K562 (cell line): ENCODE measurements around the gene CD22. TPM values are rescaled to one million over a fixed set of nuclear protein-coding genes. Genes with fewer than 3 reads are reported as not detected.

Experiments
- ATAC-seq: fragments of 200-7000 bp; cut with Tn5 transposase; 3 replicates; pipeline ENCODE4 v1.9.1; 2020; ENCODE audit warnings: moderate library complexity
- BruUV-seq: library from RNA; stranded (reverse); fragments of 400-500 nt; replicated peaks from 2 replicates; lab custom pipeline; 2021; lab: Mats Ljungman, UMichigan
- CTCF ChIA-PET: fragments of 300-600 bp; formaldehyde crosslinking; extraction: SDS; loops from one replicate; lab custom pipeline; 2021; ENCODE audit warnings: low intra/inter-chr PET ratio; lab: Yijun Ruan, JAX
- POLR2A ChIA-PET: fragments of 300-600, 350-650 bp; sonication (Branson Sonifier 250); formaldehyde crosslinking; extraction: SDS; loops from one replicate; lab custom pipeline; 2021; ENCODE audit warnings: antibody characterized with exemption, inconsistent platforms; lab: Yijun Ruan, JAX
- DNase-seq, 4 experiments: peaks; one replicate each; pipeline versions ENCODE4 v3.0.0 to v3.0.0-alpha.2; 2011 to 2018; ENCODE audit warnings: low spot score in 3 of 4, mixed read lengths in 3 of 4; ENCODE audit errors: extremely low read depth in 1 of 4
- FAIRE-seq: peaks from 2 replicates; lab custom pipeline; 2011; peaks lifted over from hg19 to GRCh38; lab: Jason Lieb, UNC
- H2AFZ ChIP-seq: 2 replicates; pipeline ENCODE4 v1.6.0; 2011; ENCODE audit warnings: low read depth, low read length, control low read depth, inconsistent platforms
- H3K27ac ChIP-seq: fragments of 200-600 bp; 3 replicates; pipeline ENCODE4 v1.8.0; 2011; ENCODE audit warnings: low read depth, mild to moderate bottlenecking, control low read depth, inconsistent platforms, low read length, moderate library complexity, mixed read lengths; ENCODE audit errors: extremely low read depth
- H3K27me3 ChIP-seq, 2 experiments: fragments of 300-600 bp in 1 of 2; 2 replicates in 1 of 2; 3 replicates in 1 of 2; pipeline versions ENCODE4 v1.6.0 to v1.8.0; 2011; ENCODE audit warnings: inconsistent platforms in 2 of 2, low read length in 2 of 2, mild to moderate bottlenecking in 1 of 2, mixed read lengths in 1 of 2, moderate library complexity in 1 of 2; ENCODE audit not compliant: control insufficient read depth in 2 of 2, insufficient read depth in 2 of 2
- H3K36me3 ChIP-seq: fragments of 300-600 bp; 3 replicates; pipeline ENCODE4 v1.8.0; 2011; ENCODE audit warnings: mild to moderate bottlenecking, low read length, inconsistent platforms; ENCODE audit not compliant: control insufficient read depth, insufficient read depth
- H3K4me1 ChIP-seq, 2 experiments: fragments of 200-600 bp in 1 of 2; replicated peaks in 1 of 2; 2 replicates in 1 of 2; 3 replicates in 1 of 2; pipeline versions ENCODE4 v1.5.1 to v1.8.0; 2011; ENCODE audit warnings: inconsistent platforms in 2 of 2, low read length in 2 of 2, mild to moderate bottlenecking in 1 of 2, mixed read lengths in 1 of 2, moderate library complexity in 1 of 2; ENCODE audit not compliant: control insufficient read depth in 2 of 2, insufficient read depth in 2 of 2
- H3K4me2 ChIP-seq: 2 replicates; pipeline ENCODE4 v1.6.1; 2011; ENCODE audit warnings: low read length, control low read depth, inconsistent platforms, mixed read lengths; ENCODE audit not compliant: insufficient read depth
- H3K4me3 ChIP-seq: fragments of 200-600 bp; sonication (generic), shearing (Covaris generic); 2 replicates; pipeline ENCODE4 v1.5.1; 2016; ENCODE audit warnings: control low read depth, inconsistent platforms
- H3K79me2 ChIP-seq: fragments of 200-600 bp; 3 replicates; pipeline ENCODE4 v1.8.0; 2011; ENCODE audit warnings: low read length, inconsistent platforms; ENCODE audit not compliant: control insufficient read depth, insufficient read depth
- H3K9ac ChIP-seq, 2 experiments: 2 replicates each; pipeline versions ENCODE4 v1.6.0 to v1.6.1; 2011; ENCODE audit warnings: low read depth in 2 of 2, low read length in 2 of 2, control low read depth in 1 of 2, inconsistent platforms in 1 of 2, mild to moderate bottlenecking in 1 of 2, mixed read lengths in 1 of 2; ENCODE audit not compliant: insufficient read depth in 1 of 2
- H3K9me1 ChIP-seq: one replicate; pipeline ENCODE4 v1.6.0; 2011; ENCODE audit warnings: inconsistent platforms, mild to moderate bottlenecking, low read length, moderate library complexity; ENCODE audit not compliant: control insufficient read depth, insufficient read depth
- H3K9me3 ChIP-seq: replicated peaks from 2 replicates; pipeline ENCODE4 v1.5.1; 2011; ENCODE audit warnings: low read depth, low read length, inconsistent platforms; ENCODE audit not compliant: control insufficient read depth, insufficient read depth
- H4K20me1 ChIP-seq: replicated peaks from 2 replicates; pipeline ENCODE4 v1.6.1; 2011; ENCODE audit warnings: low read length, inconsistent platforms, mixed read lengths; ENCODE audit not compliant: control insufficient read depth, insufficient read depth
- SNAPC5 ChIP-seq: fragments of 250-450 bp; sonication (Bioruptor Pico); IDR thresholded peaks from 2 replicates; pipeline ENCODE4 v1.8.0; 2021; ENCODE audit warnings: moderate library complexity, mild to moderate bottlenecking, inconsistent platforms
- ZNF76 ChIP-seq: fragments of 250-450 bp; sonication (Bioruptor Pico); IDR thresholded peaks from 2 replicates; pipeline ENCODE4 v1.4.0; 2020; ENCODE audit warnings: mild to moderate bottlenecking, moderate library complexity, borderline replicate concordance
- ZNF766 ChIP-seq: fragments of 200-800 bp; sonication (Bioruptor generic); conservative IDR thresholded peaks from 2 replicates; pipeline ENCODE4 v1.6.1; 2016; ENCODE audit warnings: missing genetic modification characterization, missing compliant biosample characterization
- WGBS: fragments of 100-300 bp; shearing (Covaris generic); methylation state at CpG from one replicate; pipeline ENCODE4 v1.1.6; 2016; ENCODE audit warnings: low coverage, mixed read lengths; ENCODE audit not compliant: insufficient coverage; ENCODE audit errors: missing lambda C conversion rate; 5-methylcytosine and 5-hydroxymethylcytosine counted together
- in situ Hi-C: fragments of 300-500 bp; cut with MboI; formaldehyde crosslinking; loops from 4 replicates; pipeline ENCODE4 v1.15.0; 2018; ENCODE audit warnings: inconsistent platforms, mixed read lengths
- intact Hi-C: fragments of 100-400 bp; cut with micrococcal nuclease; formaldehyde crosslinking; loops from 2 replicates; pipeline ENCODE4 v1.14.2; 2022
- polyA plus RNA-seq, 8 experiments: library from polyadenylated mRNA; depleted of rRNA in 4 of 8; stranded (reverse) in 5 of 8; unstranded in 3 of 8; fragments of >200 nt; fragmentation: Nextera tagmentation in 2 of 8; fragmentation: Illumina TruSeq in 1 of 8; extraction: Ambion mirVana in 2 of 8; extraction: Trizol in 1 of 8; gene quantifications; 2 replicates each; pipeline versions ENCODE4 v1.2.1 to v1.2.3, GENCODE V29; 2011 to 2014; ENCODE audit warnings: inconsistent platforms in 1 of 8, missing spikeins in 1 of 8
- total RNA-seq, 7 experiments: library from RNA; depleted of rRNA in 6 of 7; stranded (reverse); fragments of >200 nt in 6 of 7; fragmentation: Illumina TruSeq in 2 of 7; extraction: Trizol in 2 of 7; gene quantifications; 2 replicates each; pipeline versions ENCODE4 v1.2.1 to v1.2.3, GENCODE V29; 2011 to 2021; ENCODE audit warnings: low replicate concordance in 1 of 7
- TF ChIP-seq, protein P1 (sequence below): fragments of 450-650 bp; IDR thresholded peaks from 2 replicates; pipeline ENCODE4 v1.6.1; 2018; ENCODE audit not compliant: partially characterized antibody

The CD22 gene
- total and polyA plus RNA-seq, 9 of the 15 experiments (the other 6 are each of a cell fraction or from before 2014, with no cell fraction given) = 0.29 to 5.0 (median 3.5) TPM

GRCh38 chr19:35336166-35336955 is 7.4 kb downstream of the CD22 start:
- FAIRE-seq (no peak), ATAC-seq (no peak), DNase-seq (no peak)
- no peaks in the 10 kb centered on the region for H3K36me3 ChIP-seq
- peaks cover 0 to 14% of the 10 kb centered on the region in 2 experiments; a peak in 2 of 5 replicates for H3K4me1 ChIP-seq
- no peak overlapping the region for H3K4me3 ChIP-seq
- ChIA-PET CTCF (no interaction called here), POLR2A (no interaction called here)
- in situ Hi-C loops (loop anchor here (10.0 kb wide), 1 partner anchor 62 kb away; no protein-coding TSS in a partner anchor), intact Hi-C loops (no loop called here)
- H3K79me2 ChIP-seq = no peaks in the 10 kb centered on the region
- BruUV-seq = no TSS peak
- 66% methylated on average over 20 of the region's 21 CpGs for WGBS
- H3K9ac ChIP-seq = 0 out of 4 replicates have a peak overlapping the region, but pooled peaks of 1 of the 2 experiments have one; percentile 43
- no peak overlapping the region for H2AFZ ChIP-seq
- no peaks in the 10 kb centered on the region for H4K20me1 ChIP-seq
- no peak overlapping the region for H3K27ac ChIP-seq
- TF ChIP-seq ZNF76 = no peak
- H3K27me3 ChIP-seq = no peaks in the 10 kb centered on the region
- no peak overlapping the region for H3K4me2 ChIP-seq
- no peaks in the 10 kb centered on the region for H3K9me1 ChIP-seq
- no peaks in the 10 kb centered on the region for H3K9me3 ChIP-seq

DNA sequence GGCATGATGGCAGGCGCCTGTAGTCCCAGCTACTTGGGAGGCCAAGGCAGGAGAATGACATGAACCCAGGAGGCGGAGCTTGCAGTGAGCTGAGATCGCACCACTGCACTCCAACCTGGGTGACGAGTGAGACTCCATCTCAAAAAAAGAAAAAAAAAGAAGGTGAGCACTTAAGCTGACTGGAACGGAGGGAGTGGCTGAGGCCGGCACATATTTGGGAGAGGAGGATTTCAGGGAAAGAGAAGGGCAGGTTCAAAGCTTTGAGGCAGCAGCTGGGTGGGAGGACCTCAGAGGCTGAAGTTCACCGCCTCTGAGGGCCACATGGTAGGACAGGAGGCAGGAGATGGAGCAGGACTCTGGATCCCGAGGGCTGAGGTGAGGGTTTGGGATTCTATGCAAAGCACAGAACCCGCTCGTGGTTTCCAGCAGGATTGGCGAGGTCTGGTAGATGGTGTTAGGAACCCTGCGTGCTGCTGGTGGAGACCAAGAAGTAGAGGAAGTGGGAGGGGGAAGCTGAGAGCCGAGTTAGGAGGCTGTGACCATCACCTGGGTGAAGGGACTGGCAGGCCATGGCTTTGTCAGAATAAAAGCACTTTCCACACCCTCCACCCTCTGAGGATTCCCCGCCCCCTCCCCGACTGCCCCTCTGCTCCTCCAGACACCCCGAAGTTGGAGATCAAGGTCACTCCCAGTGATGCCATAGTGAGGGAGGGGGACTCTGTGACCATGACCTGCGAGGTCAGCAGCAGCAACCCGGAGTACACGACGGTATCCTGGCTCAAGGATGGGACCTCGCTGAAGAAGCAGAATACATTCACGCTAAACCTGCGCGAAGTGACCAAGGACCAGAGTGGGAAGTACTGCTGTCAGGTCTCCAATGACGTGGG is 8.4 kb downstream of the CD22 start:
- no peak for TF ChIP-seq SNAPC5 (CRISPR knock-in tag)
- no peak for TF ChIP-seq ZNF766
- TF ChIP-seq, protein P1, sequence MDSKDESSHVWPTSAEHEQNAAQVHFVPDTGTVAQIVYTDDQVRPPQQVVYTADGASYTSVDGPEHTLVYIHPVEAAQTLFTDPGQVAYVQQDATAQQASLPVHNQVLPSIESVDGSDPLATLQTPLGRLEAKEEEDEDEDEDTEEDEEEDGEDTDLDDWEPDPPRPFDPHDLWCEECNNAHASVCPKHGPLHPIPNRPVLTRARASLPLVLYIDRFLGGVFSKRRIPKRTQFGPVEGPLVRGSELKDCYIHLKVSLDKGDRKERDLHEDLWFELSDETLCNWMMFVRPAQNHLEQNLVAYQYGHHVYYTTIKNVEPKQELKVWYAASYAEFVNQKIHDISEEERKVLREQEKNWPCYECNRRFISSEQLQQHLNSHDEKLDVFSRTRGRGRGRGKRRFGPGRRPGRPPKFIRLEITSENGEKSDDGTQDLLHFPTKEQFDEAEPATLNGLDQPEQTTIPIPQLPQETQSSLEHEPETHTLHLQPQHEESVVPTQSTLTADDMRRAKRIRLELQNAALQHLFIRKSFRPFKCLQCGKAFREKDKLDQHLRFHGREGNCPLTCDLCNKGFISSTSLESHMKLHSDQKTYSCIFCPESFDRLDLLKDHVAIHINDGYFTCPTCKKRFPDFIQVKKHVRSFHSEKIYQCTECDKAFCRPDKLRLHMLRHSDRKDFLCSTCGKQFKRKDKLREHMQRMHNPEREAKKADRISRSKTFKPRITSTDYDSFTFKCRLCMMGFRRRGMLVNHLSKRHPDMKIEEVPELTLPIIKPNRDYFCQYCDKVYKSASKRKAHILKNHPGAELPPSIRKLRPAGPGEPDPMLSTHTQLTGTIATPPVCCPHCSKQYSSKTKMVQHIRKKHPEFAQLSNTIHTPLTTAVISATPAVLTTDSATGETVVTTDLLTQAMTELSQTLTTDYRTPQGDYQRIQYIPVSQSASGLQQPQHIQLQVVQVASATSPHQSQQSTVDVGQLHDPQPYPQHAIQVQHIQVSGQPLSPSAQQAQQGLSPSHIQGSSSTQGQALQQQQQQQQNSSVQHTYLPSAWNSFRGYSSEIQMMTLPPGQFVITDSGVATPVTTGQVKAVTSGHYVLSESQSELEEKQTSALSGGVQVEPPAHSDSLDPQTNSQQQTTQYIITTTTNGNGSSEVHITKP = peak; percentile 74

More for the DNA sequence above, 8.4 kb downstream of the CD22 start:
- H3K9me3 ChIP-seq = no peaks in the 10 kb centered on the region
- WGBS = 50% methylated on average over 22 of the region's 25 CpGs
- in situ Hi-C loops (loop anchor here (10.0 kb wide), 1 partner anchor 63 kb away; no protein-coding TSS in a partner anchor), intact Hi-C loops (no loop called here)
- H3K4me3 ChIP-seq = no peak overlapping the region
- no peaks in the 10 kb centered on the region for H3K27me3 ChIP-seq
- ATAC-seq (no peak), FAIRE-seq (no peak), DNase-seq (no peak)
- H3K27ac ChIP-seq = no peak overlapping the region
- H2AFZ ChIP-seq = no peak overlapping the region
- H3K9ac ChIP-seq = peak overlapping the region in 1 of 2 experiments; percentile 55; a peak in 1 of 4 replicates
- CTCF ChIA-PET = no interaction called here
- no peaks in the 10 kb centered on the region for H3K36me3 ChIP-seq
- no TSS peak for BruUV-seq
- H4K20me1 ChIP-seq = no peaks in the 10 kb centered on the region
- H3K4me2 ChIP-seq = no peak overlapping the region
- no peaks in the 10 kb centered on the region for H3K9me1 ChIP-seq
- POLR2A ChIA-PET = interaction anchor here (0.6 to 0.7 kb wide), 3 partner anchors 67 to 945 kb away, joined by 3 to 6 read pairs (median 3); no protein-coding TSS in a partner anchor
- no peaks in the 10 kb centered on the region for H3K79me2 ChIP-seq
- peaks cover 0 to 16% of the 10 kb centered on the region in 2 experiments; a peak in 2 of 5 replicates for H3K4me1 ChIP-seq
